K562 (cell line): ENCODE results near the gene PRDM16. TPM values are rescaled to one million over a fixed set of nuclear protein-coding genes. Genes with fewer than 3 reads are reported as not detected.

Source experiments
- ATAC-seq: fragments of 200-7000 bp; cut with Tn5 transposase; 3 replicates; pipeline ENCODE4 v1.9.1; 2020; ENCODE audit warnings: moderate library complexity
- BruUV-seq: library from RNA; stranded (reverse); fragments of 400-500 nt; replicated peaks from 2 replicates; lab custom pipeline; 2021; lab: Mats Ljungman, UMichigan
- CTCF ChIA-PET: fragments of 300-600 bp; formaldehyde crosslinking; extraction: SDS; loops from one replicate; lab custom pipeline; 2021; ENCODE audit warnings: low intra/inter-chr PET ratio; lab: Yijun Ruan, JAX
- POLR2A ChIA-PET: fragments of 300-600, 350-650 bp; sonication (Branson Sonifier 250); formaldehyde crosslinking; extraction: SDS; loops from one replicate; lab custom pipeline; 2021; ENCODE audit warnings: antibody characterized with exemption, inconsistent platforms; lab: Yijun Ruan, JAX
- DNase-seq, 4 experiments: peaks; one replicate each; pipeline versions ENCODE4 v3.0.0 to v3.0.0-alpha.2; 2011 to 2018; ENCODE audit warnings: low spot score in 3 of 4, mixed read lengths in 3 of 4; ENCODE audit errors: extremely low read depth in 1 of 4
- FAIRE-seq: peaks from 2 replicates; lab custom pipeline; 2011; peaks lifted over from hg19 to GRCh38; lab: Jason Lieb, UNC
- H2AFZ ChIP-seq: 2 replicates; pipeline ENCODE4 v1.6.0; 2011; ENCODE audit warnings: low read depth, low read length, control low read depth, inconsistent platforms
- H3K27ac ChIP-seq: fragments of 200-600 bp; 3 replicates; pipeline ENCODE4 v1.8.0; 2011; ENCODE audit warnings: low read depth, mild to moderate bottlenecking, control low read depth, inconsistent platforms, low read length, moderate library complexity, mixed read lengths; ENCODE audit errors: extremely low read depth
- H3K27me3 ChIP-seq, 2 experiments: fragments of 300-600 bp in 1 of 2; 2 replicates in 1 of 2; 3 replicates in 1 of 2; pipeline versions ENCODE4 v1.6.0 to v1.8.0; 2011; ENCODE audit warnings: inconsistent platforms in 2 of 2, low read length in 2 of 2, mild to moderate bottlenecking in 1 of 2, mixed read lengths in 1 of 2, moderate library complexity in 1 of 2; ENCODE audit not compliant: control insufficient read depth in 2 of 2, insufficient read depth in 2 of 2
- H3K36me3 ChIP-seq: fragments of 300-600 bp; 3 replicates; pipeline ENCODE4 v1.8.0; 2011; ENCODE audit warnings: mild to moderate bottlenecking, low read length, inconsistent platforms; ENCODE audit not compliant: control insufficient read depth, insufficient read depth
- H3K4me1 ChIP-seq, 2 experiments: fragments of 200-600 bp in 1 of 2; replicated peaks in 1 of 2; 2 replicates in 1 of 2; 3 replicates in 1 of 2; pipeline versions ENCODE4 v1.5.1 to v1.8.0; 2011; ENCODE audit warnings: inconsistent platforms in 2 of 2, low read length in 2 of 2, mild to moderate bottlenecking in 1 of 2, mixed read lengths in 1 of 2, moderate library complexity in 1 of 2; ENCODE audit not compliant: control insufficient read depth in 2 of 2, insufficient read depth in 2 of 2
- H3K4me2 ChIP-seq: 2 replicates; pipeline ENCODE4 v1.6.1; 2011; ENCODE audit warnings: low read length, control low read depth, inconsistent platforms, mixed read lengths; ENCODE audit not compliant: insufficient read depth
- H3K4me3 ChIP-seq: fragments of 200-600 bp; sonication (generic), shearing (Covaris generic); 2 replicates; pipeline ENCODE4 v1.5.1; 2016; ENCODE audit warnings: control low read depth, inconsistent platforms
- H3K79me2 ChIP-seq: fragments of 200-600 bp; 3 replicates; pipeline ENCODE4 v1.8.0; 2011; ENCODE audit warnings: low read length, inconsistent platforms; ENCODE audit not compliant: control insufficient read depth, insufficient read depth
- H3K9ac ChIP-seq, 2 experiments: 2 replicates each; pipeline versions ENCODE4 v1.6.0 to v1.6.1; 2011; ENCODE audit warnings: low read depth in 2 of 2, low read length in 2 of 2, control low read depth in 1 of 2, inconsistent platforms in 1 of 2, mild to moderate bottlenecking in 1 of 2, mixed read lengths in 1 of 2; ENCODE audit not compliant: insufficient read depth in 1 of 2
- H3K9me1 ChIP-seq: one replicate; pipeline ENCODE4 v1.6.0; 2011; ENCODE audit warnings: inconsistent platforms, mild to moderate bottlenecking, low read length, moderate library complexity; ENCODE audit not compliant: control insufficient read depth, insufficient read depth
- H3K9me3 ChIP-seq: replicated peaks from 2 replicates; pipeline ENCODE4 v1.5.1; 2011; ENCODE audit warnings: low read depth, low read length, inconsistent platforms; ENCODE audit not compliant: control insufficient read depth, insufficient read depth
- H4K20me1 ChIP-seq: replicated peaks from 2 replicates; pipeline ENCODE4 v1.6.1; 2011; ENCODE audit warnings: low read length, inconsistent platforms, mixed read lengths; ENCODE audit not compliant: control insufficient read depth, insufficient read depth
- ARID3A ChIP-seq: IDR thresholded peaks from 2 replicates; pipeline ENCODE4 v1.6.1; 2012; ENCODE audit warnings: low read depth, low read length, improper control_type of control experiment, borderline replicate concordance
- E2F3 ChIP-seq: fragments of 250-450 bp; sonication (Bioruptor Pico); IDR thresholded peaks from 2 replicates; pipeline ENCODE4 v1.4.0; 2020; ENCODE audit warnings: mild to moderate bottlenecking
- ESRRA ChIP-seq: fragments of 450-650 bp; IDR thresholded peaks from 2 replicates; pipeline ENCODE4 v1.6.1; 2014; ENCODE audit warnings: low read depth, mild to moderate bottlenecking, moderate library complexity, borderline replicate concordance
- GATA2 ChIP-seq: sonication (generic); formaldehyde crosslinking; IDR thresholded peaks from 2 replicates; pipeline ENCODE4 v1.4.0; 2020; ENCODE audit warnings: mild to moderate bottlenecking, missing genetic modification reagents
- KAT2B ChIP-seq: IDR thresholded peaks from one replicate; pipeline ENCODE4 v1.6.1; 2012; ENCODE audit warnings: low read depth, mild to moderate bottlenecking, control low read depth, inconsistent platforms, low read length, moderate library complexity
- KAT7 ChIP-seq: sonication (generic); formaldehyde crosslinking; IDR thresholded peaks from 2 replicates; pipeline ENCODE4 v1.8.0; 2022; ENCODE audit warnings: missing genetic modification reagents, mild to moderate bottlenecking, borderline replicate concordance
- KHSRP ChIP-seq: fragments of 450-650 bp; IDR thresholded peaks from 2 replicates; pipeline ENCODE4 v1.6.1; 2017
- KLF1 ChIP-seq: fragments of 450-650 bp; IDR thresholded peaks from 2 replicates; pipeline ENCODE4 v1.6.1; 2016; ENCODE audit warnings: missing genetic modification characterization, missing compliant biosample characterization
- NRF1 ChIP-seq, 2 experiments: fragments of 450-650 bp; IDR thresholded peaks in 1 of 2; conservative IDR thresholded peaks in 1 of 2; 2 replicates each; pipeline ENCODE4 v1.6.1; 2014; ENCODE audit warnings: mild to moderate bottlenecking in 2 of 2
- SMARCC2 ChIP-seq: fragments of 450-650 bp; IDR thresholded peaks from 2 replicates; pipeline ENCODE4 v1.6.1; 2017; ENCODE audit warnings: antibody characterized with exemption, moderate library complexity, mild to moderate bottlenecking, low read depth
- WGBS: fragments of 100-300 bp; shearing (Covaris generic); methylation state at CpG from one replicate; pipeline ENCODE4 v1.1.6; 2016; ENCODE audit warnings: low coverage, mixed read lengths; ENCODE audit not compliant: insufficient coverage; ENCODE audit errors: missing lambda C conversion rate; 5-methylcytosine and 5-hydroxymethylcytosine counted together
- in situ Hi-C: fragments of 300-500 bp; cut with MboI; formaldehyde crosslinking; loops from 4 replicates; pipeline ENCODE4 v1.15.0; 2018; ENCODE audit warnings: inconsistent platforms, mixed read lengths
- intact Hi-C: fragments of 100-400 bp; cut with micrococcal nuclease; formaldehyde crosslinking; loops from 2 replicates; pipeline ENCODE4 v1.14.2; 2022
- polyA plus RNA-seq, 8 experiments: library from polyadenylated mRNA; depleted of rRNA in 4 of 8; stranded (reverse) in 5 of 8; unstranded in 3 of 8; fragments of >200 nt; fragmentation: Nextera tagmentation in 2 of 8; fragmentation: Illumina TruSeq in 1 of 8; extraction: Ambion mirVana in 2 of 8; extraction: Trizol in 1 of 8; gene quantifications; 2 replicates each; pipeline versions ENCODE4 v1.2.1 to v1.2.3, GENCODE V29; 2011 to 2014; ENCODE audit warnings: inconsistent platforms in 1 of 8, missing spikeins in 1 of 8
- total RNA-seq, 7 experiments: library from RNA; depleted of rRNA in 6 of 7; stranded (reverse); fragments of >200 nt in 6 of 7; fragmentation: Illumina TruSeq in 2 of 7; extraction: Trizol in 2 of 7; gene quantifications; 2 replicates each; pipeline versions ENCODE4 v1.2.1 to v1.2.3, GENCODE V29; 2011 to 2021; ENCODE audit warnings: low replicate concordance in 1 of 7

Gene PRDM16
- total and polyA plus RNA-seq, 9 of the 15 experiments (the other 6 are each of a cell fraction or from before 2014, with no cell fraction given), result 0.10 to 0.27 TPM; not detected in 7

- no peak for DNase-seq
- no peaks in the 10 kb centered on the region for H4K20me1 ChIP-seq
- no TSS peak for BruUV-seq
- WGBS, result under 1% methylated on average over 31 of the region's 32 CpGs
- no peak overlapping the region for H3K4me2 ChIP-seq
- intact Hi-C loops, result no loop called here
- no peak overlapping the region for H3K9ac ChIP-seq
- H3K27ac ChIP-seq, result no peak overlapping the region
- no peaks in the 10 kb centered on the region for H3K9me1 ChIP-seq
- ChIA-PET CTCF (no interaction called here), POLR2A (interaction anchor here (0.7 kb wide), 1 partner anchor 195 kb away, joined by 3 read pairs; no protein-coding TSS in a partner anchor)
- ATAC-seq, result no peak
- H3K36me3 ChIP-seq, result no peaks in the 10 kb centered on the region
- H3K4me3 ChIP-seq, result no peak overlapping the region
- in situ Hi-C loops, result no loop called here
- no peaks in the 10 kb centered on the region; a peak in 1 of 5 replicates for H3K4me1 ChIP-seq
- no peak for FAIRE-seq
- TF ChIP-seq KHSRP (no peak), KAT2B (no peak), E2F3 (no peak)
- H3K27me3 ChIP-seq, result peaks cover 13 to 47% of the 10 kb centered on the region in 2 experiments; a peak in 4 of 5 replicates
- no peaks in the 10 kb centered on the region for H3K79me2 ChIP-seq
- H3K9me3 ChIP-seq, result no peaks in the 10 kb centered on the region
- H2AFZ ChIP-seq, result no peak overlapping the region
These were observed 40.3 kb upstream of the PRDM16 start for GRCh38 chr1:3028531-3029282.

- Histone ChIP-seq H3K4me3 (no peak overlapping the region), H3K36me3 (no peaks in the 10 kb centered on the region), H3K9ac (no peak overlapping the region), H3K9me3 (no peaks in the 10 kb centered on the region), H3K27ac (no peak overlapping the region), H3K4me1 (no peaks in the 10 kb centered on the region; a peak in 1 of 5 replicates), H3K27me3 (peaks cover 13 to 46% of the 10 kb centered on the region in 2 experiments; a peak in 4 of 5 replicates), H4K20me1 (no peaks in the 10 kb centered on the region), H3K4me2 (no peak overlapping the region), H3K9me1 (no peaks in the 10 kb centered on the region), H2AFZ (no peak overlapping the region), H3K79me2 (no peaks in the 10 kb centered on the region)
- DNase-seq (no peak), ATAC-seq (no peak), FAIRE-seq (no peak)
- intact Hi-C loops, result no loop called here
- WGBS, result 0% methylated on average over 11 of the region's 11 CpGs
- CTCF ChIA-PET, result no interaction called here
- POLR2A ChIA-PET, result no interaction called here
- TF ChIP-seq NRF1 (conservative IDR thresholded peaks at IDR 0.05 in 1 of 2, IDR thresholded peaks at IDR 0.05 in 1 of 2) (no peak), ARID3A (no peak), KAT7 (CRISPR knock-in tag) (no peak), ESRRA (no peak), KLF1 (tag) (no peak), SMARCC2 (no peak), GATA2 (CRISPR knock-in tag) (no peak)
- BruUV-seq, result no TSS peak
- in situ Hi-C loops, result no loop called here
These were observed 39.5 kb upstream of the PRDM16 start for GRCh38 chr1:3029481-3029961.
